Measurements from ENCODE around the gene CENPU.

- no peak for TF ChIP-seq CTCF (IDR thresholded peaks at IDR 0.05)
- no peak for TF ChIP-seq ZFX (IDR thresholded peaks at IDR 0.05; ENCODE audit: borderline replicate concordance)
Observed at GRCh38 chr4:184768296-184768695, 34.4 kb upstream of the CENPU start.
